GM12892 (cell line): ENCODE data around the gene IRF2.
"Not testable (repeated sequence)": the region's sequence is repeated elsewhere in the genome, so short reads cannot be mapped to it uniquely, and the experiment has no call there.

Experiments
- DNase-seq: peaks from one replicate; pipeline ENCODE4 v3.0.0; 2011; ENCODE audit not compliant: insufficient read length
- FAIRE-seq: peaks from 2 replicates; lab custom pipeline; 2011; peaks lifted over from hg19 to GRCh38; lab: Jason Lieb, UNC
- POLR2A ChIP-seq: IDR thresholded peaks from 2 replicates; pipeline ENCODE4 v1.6.1; 2011; ENCODE audit warnings: low read depth, low read length, control low read depth
- POLR2AphosphoS5 ChIP-seq: IDR thresholded peaks from 2 replicates; pipeline ENCODE4 v1.6.1; 2011; ENCODE audit warnings: low read depth, low read length, control low read depth
- TAF1 ChIP-seq: IDR thresholded peaks from 2 replicates; pipeline ENCODE4 v1.6.1; 2011; ENCODE audit warnings: low read depth, mild to moderate bottlenecking, control low read depth, low read length, borderline replicate concordance

Gene IRF2

GRCh38 chr4:184342167-184342856, 132.0 kb downstream of the IRF2 start:
- no peak for FAIRE-seq
- no peak for TF ChIP-seq POLR2AphosphoS5
- TF ChIP-seq POLR2A: no peak
- TF ChIP-seq TAF1: no peak
- DNase-seq: no peak

- not testable (repeated sequence) for DNase-seq, FAIRE-seq
Measured at GRCh38 chr4:184339398-184340193, 134.8 kb downstream of the IRF2 start.

- TF ChIP-seq TAF1 (no peak), POLR2A (no peak), POLR2AphosphoS5 (no peak)
- no peak for DNase-seq
- FAIRE-seq: no peak
Measured at GRCh38 chr4:184337907-184338306, 136.4 kb downstream of the IRF2 start.
